H9 (cell line): ENCODE results near the gene FREM2. TPM values are rescaled to one million over a fixed set of nuclear protein-coding genes. Genes with fewer than 3 reads are reported as not detected.

Experiments
- DNase-seq: peaks from one replicate; pipeline ENCODE4 v3.0.0-alpha.2; 2017
- H2AFZ ChIP-seq: one replicate; pipeline ENCODE4 v1.6.1; 2013; ENCODE audit warnings: mild to moderate bottlenecking, low read length, control low read depth, moderate library complexity
- H2AK5ac ChIP-seq: 2 replicates; pipeline ENCODE4 v1.6.1; 2013; ENCODE audit warnings: low read length, control low read depth, mixed read lengths; ENCODE audit not compliant: insufficient read length
- H2BK120ac ChIP-seq: one replicate; pipeline ENCODE4 v1.6.1; 2013; ENCODE audit warnings: low read depth, mild to moderate bottlenecking, low read length, control low read depth, inconsistent platforms; ENCODE audit not compliant: poor library complexity, severe bottlenecking
- H2BK12ac ChIP-seq: 2 replicates; pipeline ENCODE4 v1.6.1; 2013; ENCODE audit warnings: low read length, control low read depth, mixed read lengths, low read depth; ENCODE audit not compliant: insufficient read length
- H2BK15ac ChIP-seq: 2 replicates; pipeline ENCODE4 v1.6.1; 2013; ENCODE audit warnings: low read depth, low read length, control low read depth
- H2BK20ac ChIP-seq: one replicate; pipeline ENCODE4 v1.6.1; 2013; ENCODE audit warnings: low read depth, mild to moderate bottlenecking, low read length, control low read depth, inconsistent platforms; ENCODE audit not compliant: poor library complexity, severe bottlenecking
- H2BK5ac ChIP-seq: 2 replicates; pipeline ENCODE4 v1.6.1; 2013; ENCODE audit warnings: low read length, control low read depth, mixed read lengths; ENCODE audit not compliant: insufficient read length
- H3K14ac ChIP-seq: 2 replicates; pipeline ENCODE4 v1.6.1; 2013; ENCODE audit warnings: low read length, control low read depth; ENCODE audit not compliant: insufficient read depth
- H3K18ac ChIP-seq: 2 replicates; pipeline ENCODE4 v1.6.1; 2013; ENCODE audit warnings: low read depth, mild to moderate bottlenecking, mixed read lengths, low read length, control low read depth; ENCODE audit not compliant: insufficient read length
- H3K23ac ChIP-seq: 2 replicates; pipeline ENCODE4 v1.6.1; 2013; ENCODE audit warnings: low read length, control low read depth, mixed read lengths, low read depth; ENCODE audit not compliant: insufficient read length
- H3K23me2 ChIP-seq: 2 replicates; pipeline ENCODE4 v1.6.1; 2013; ENCODE audit warnings: low read depth, mild to moderate bottlenecking, mixed read lengths, low read length, control low read depth; ENCODE audit not compliant: insufficient read length, poor library complexity, severe bottlenecking
- H3K27ac ChIP-seq: 2 replicates; pipeline ENCODE4 v1.5.1; 2013; ENCODE audit warnings: low read length, control low read depth, mixed read lengths, low read depth; ENCODE audit not compliant: insufficient read length
- H3K27me3 ChIP-seq: 2 replicates; pipeline ENCODE4 v1.6.1; 2013; ENCODE audit warnings: low read length, control low read depth, inconsistent platforms; ENCODE audit not compliant: insufficient read depth
- H3K4ac ChIP-seq: 2 replicates; pipeline ENCODE4 v1.6.1; 2013; ENCODE audit warnings: low read depth, mild to moderate bottlenecking, control low read depth, inconsistent platforms, low read length, moderate library complexity
- H3K4me1 ChIP-seq: 2 replicates; pipeline ENCODE4 v1.6.1; 2013; ENCODE audit warnings: low read length, control low read depth, inconsistent platforms; ENCODE audit not compliant: insufficient read depth
- H3K4me2 ChIP-seq: 2 replicates; pipeline ENCODE4 v1.6.1; 2013; ENCODE audit warnings: low read length, control low read depth, mixed read lengths; ENCODE audit not compliant: insufficient read length, insufficient read depth
- H3K56ac ChIP-seq: 2 replicates; pipeline ENCODE4 v1.6.1; 2013; ENCODE audit warnings: low read depth, mild to moderate bottlenecking, mixed read lengths, low read length, control low read depth; ENCODE audit not compliant: insufficient read length
- H3K79me1 ChIP-seq: 2 replicates; pipeline ENCODE4 v1.6.1; 2013; ENCODE audit warnings: low read depth, mild to moderate bottlenecking, moderate library complexity, low read length, control low read depth, inconsistent platforms; ENCODE audit not compliant: insufficient read depth, poor library complexity, severe bottlenecking
- H3K79me2 ChIP-seq: 2 replicates; pipeline ENCODE4 v1.6.1; 2013; ENCODE audit warnings: low read length, control low read depth, inconsistent platforms; ENCODE audit not compliant: insufficient read depth
- H3K9ac ChIP-seq: 2 replicates; pipeline ENCODE4 v1.6.1; 2013; ENCODE audit warnings: low read length, control low read depth, mixed read lengths; ENCODE audit not compliant: insufficient read length; ENCODE audit errors: extremely low read depth
- H3K9me3 ChIP-seq: one replicate; pipeline ENCODE4 v1.6.1; 2013; ENCODE audit warnings: low read depth, low read length, inconsistent platforms; ENCODE audit not compliant: control insufficient read depth
- H3T11ph ChIP-seq: one replicate; pipeline ENCODE4 v1.6.1; 2013; ENCODE audit warnings: mild to moderate bottlenecking, low read length, control low read depth, inconsistent platforms
- H4K20me1 ChIP-seq: one replicate; pipeline ENCODE4 v1.6.1; 2013; ENCODE audit not compliant: control insufficient read depth, insufficient read length, insufficient read depth
- H4K5ac ChIP-seq: 2 replicates; pipeline ENCODE4 v1.6.1; 2013; ENCODE audit warnings: low read depth, mild to moderate bottlenecking, mixed read lengths, low read length, control low read depth; ENCODE audit not compliant: insufficient read length
- H4K8ac ChIP-seq: replicated peaks from 2 replicates; pipeline ENCODE4 v1.6.1; 2013; ENCODE audit warnings: low read length, control low read depth, mixed read lengths, low read depth; ENCODE audit not compliant: insufficient read length
- H4K91ac ChIP-seq: 2 replicates; pipeline ENCODE4 v1.6.1; 2013; ENCODE audit warnings: low read depth, mild to moderate bottlenecking, moderate library complexity, mixed read lengths, low read length, control low read depth; ENCODE audit not compliant: insufficient read length
- H3K27ac Mint-ChIP-seq, 3 experiments: 2 replicates in 2 of 3; 3 replicates in 1 of 3; pipeline ENCODE4 v1.8.0; 2020 to 2021; ENCODE audit warnings: mixed read lengths in 3 of 3, mild to moderate bottlenecking in 1 of 3, moderate library complexity in 1 of 3
- H3K27me3 Mint-ChIP-seq: 2 replicates; pipeline ENCODE4 v1.8.0; 2021; ENCODE audit warnings: low read depth, mild to moderate bottlenecking, moderate library complexity, mixed read lengths
- H3K36me3 Mint-ChIP-seq, 3 experiments: 2 replicates in 2 of 3; 3 replicates in 1 of 3; pipeline ENCODE4 v1.8.0; 2020 to 2021; ENCODE audit warnings: low read depth in 3 of 3, mixed read lengths in 3 of 3; ENCODE audit not compliant: insufficient read depth in 1 of 3
- H3K4me1 Mint-ChIP-seq, 2 experiments: 2 replicates each; pipeline ENCODE4 v1.8.0; 2020; ENCODE audit warnings: mixed read lengths in 2 of 2
- H3K4me3 Mint-ChIP-seq, 2 experiments: 2 replicates in 1 of 2; 3 replicates in 1 of 2; pipeline ENCODE4 v1.8.0; 2020 to 2021; ENCODE audit warnings: mild to moderate bottlenecking in 2 of 2, mixed read lengths in 2 of 2, moderate library complexity in 1 of 2
- H3K9me3 Mint-ChIP-seq, 2 experiments: 2 replicates in 1 of 2; 3 replicates in 1 of 2; pipeline ENCODE4 v1.8.0; 2020; ENCODE audit warnings: mild to moderate bottlenecking in 2 of 2, mixed read lengths in 2 of 2, moderate library complexity in 1 of 2
- WGBS: extraction: QIAGEN DNeasy Blood & Tissue Kit; methylation state at CpG from one replicate; pipeline ENCODE4 v1.1.7; 2013; ENCODE audit warnings: missing lambda C conversion rate, low lambda C conversion rate, mixed read lengths; ENCODE audit not compliant: insufficient read length; ENCODE audit errors: extremely low coverage; 5-methylcytosine and 5-hydroxymethylcytosine counted together
- total RNA-seq: library from RNA; stranded (reverse); gene quantifications from 2 replicates; pipeline ENCODE4 v1.2.1, GENCODE V29; 2021
- TF ChIP-seq, protein P1 (sequence below): fragments of 200-600 bp; sonication (generic); conservative IDR thresholded peaks from 3 replicates; pipeline ENCODE4 v1.8.0; 2021; ENCODE audit warnings: antibody characterized with exemption, mild to moderate bottlenecking

FREM2 gene
- total RNA-seq, 1 experiment from 2014 or later: 16.0 TPM

- no peak overlapping the region for H3K27ac ChIP-seq
- no peak overlapping the region for H3K9ac ChIP-seq
- TF ChIP-seq, protein P1, sequence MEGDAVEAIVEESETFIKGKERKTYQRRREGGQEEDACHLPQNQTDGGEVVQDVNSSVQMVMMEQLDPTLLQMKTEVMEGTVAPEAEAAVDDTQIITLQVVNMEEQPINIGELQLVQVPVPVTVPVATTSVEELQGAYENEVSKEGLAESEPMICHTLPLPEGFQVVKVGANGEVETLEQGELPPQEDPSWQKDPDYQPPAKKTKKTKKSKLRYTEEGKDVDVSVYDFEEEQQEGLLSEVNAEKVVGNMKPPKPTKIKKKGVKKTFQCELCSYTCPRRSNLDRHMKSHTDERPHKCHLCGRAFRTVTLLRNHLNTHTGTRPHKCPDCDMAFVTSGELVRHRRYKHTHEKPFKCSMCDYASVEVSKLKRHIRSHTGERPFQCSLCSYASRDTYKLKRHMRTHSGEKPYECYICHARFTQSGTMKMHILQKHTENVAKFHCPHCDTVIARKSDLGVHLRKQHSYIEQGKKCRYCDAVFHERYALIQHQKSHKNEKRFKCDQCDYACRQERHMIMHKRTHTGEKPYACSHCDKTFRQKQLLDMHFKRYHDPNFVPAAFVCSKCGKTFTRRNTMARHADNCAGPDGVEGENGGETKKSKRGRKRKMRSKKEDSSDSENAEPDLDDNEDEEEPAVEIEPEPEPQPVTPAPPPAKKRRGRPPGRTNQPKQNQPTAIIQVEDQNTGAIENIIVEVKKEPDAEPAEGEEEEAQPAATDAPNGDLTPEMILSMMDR: no peak
- no peak overlapping the region for H4K5ac ChIP-seq
- H3K23ac ChIP-seq: no peak overlapping the region
- H4K20me1 ChIP-seq: no peaks in the 10 kb centered on the region
- no peaks in the 10 kb centered on the region for H3K4me1 Mint-ChIP-seq
- H3K23me2 ChIP-seq: no peaks in the 10 kb centered on the region
- no peak overlapping the region for H4K91ac ChIP-seq
- no CpG with 5 or more reads among the region's 1 CpG for WGBS
- H2BK12ac ChIP-seq: no peak overlapping the region
- no peak overlapping the region for H3K27ac Mint-ChIP-seq
- H2BK120ac ChIP-seq: no peak overlapping the region
- H3K79me2 ChIP-seq: no peaks in the 10 kb centered on the region
- H2AFZ ChIP-seq: no peak overlapping the region
- no peak overlapping the region for H2AK5ac ChIP-seq
- no peak overlapping the region for H3K4me2 ChIP-seq
- no peak overlapping the region for H2BK20ac ChIP-seq
- no peaks in the 10 kb centered on the region for H3K9me3 ChIP-seq
- no peak overlapping the region for H2BK5ac ChIP-seq
- no peak overlapping the region for H3K4me3 Mint-ChIP-seq
- H2BK15ac ChIP-seq: no peak overlapping the region
- no peaks in the 10 kb centered on the region for H3K79me1 ChIP-seq
- H3K14ac ChIP-seq: no peak overlapping the region
- H3K56ac ChIP-seq: no peak overlapping the region
- no peak overlapping the region for H4K8ac ChIP-seq
- H3K4me1 ChIP-seq: no peaks in the 10 kb centered on the region
- no peaks in the 10 kb centered on the region for H3K27me3 ChIP-seq
- no peak for DNase-seq
- no peaks in the 10 kb centered on the region for H3K36me3 Mint-ChIP-seq
- H3K27me3 Mint-ChIP-seq: no peaks in the 10 kb centered on the region
- no peak overlapping the region for H3T11ph ChIP-seq
- no peak overlapping the region for H3K4ac ChIP-seq
- H3K18ac ChIP-seq: no peak overlapping the region
- no peaks in the 10 kb centered on the region; a peak in 1 of 5 replicates for H3K9me3 Mint-ChIP-seq
These were observed 219.0 kb downstream of the FREM2 start for GRCh38 chr13:38905861-38906260.
